LHCN-M2 (cell line): ENCODE data around the gene TUBA3D. TPM values are rescaled to one million over a fixed set of nuclear protein-coding genes. Genes with fewer than 3 reads are reported as not detected.
"Not testable (repeated sequence)": the region's sequence is repeated elsewhere in the genome, so short reads cannot be mapped to it uniquely, and the experiment has no call there.

Experiments
- DNase-seq: peaks from one replicate; pipeline ENCODE4 v3.0.0-alpha.2; 2012; ENCODE audit warnings: low read depth
- total RNA-seq: library from RNA; depleted of rRNA; stranded (reverse); fragments of >200 nt; gene quantifications from 2 replicates; pipeline ENCODE4 v1.2.3, GENCODE V29; 2014

The TUBA3D gene
- total RNA-seq, 1 experiment from 2014 or later, result 2.0 TPM

- DNase-seq, result not testable (repeated sequence)
Observed at GRCh38 chr2:131483981-131484820, 8.3 kb downstream of the TUBA3D start.

- not testable (repeated sequence) for DNase-seq
Observed at GRCh38 chr2:131484906-131485460, 9.1 kb downstream of the TUBA3D start.

- DNase-seq, result not testable (repeated sequence)
Observed at GRCh38 chr2:131486201-131486902, 10.4 kb downstream of the TUBA3D start.

GRCh38 chr2:131488306-131489205, 12.6 kb downstream of the TUBA3D start:
- DNase-seq, result no peak

- DNase-seq, result not testable (repeated sequence)
Observed at GRCh38 chr2:131490616-131491468, 14.9 kb downstream of the TUBA3D start.

GRCh38 chr2:131491469-131491836, 15.5 kb downstream of the TUBA3D start:
- not testable (repeated sequence) for DNase-seq

GRCh38 chr2:131492015-131492417, 16.1 kb downstream of the TUBA3D start, which contains the start of gene MZT2A:
Gene MZT2A (minus strand): TSS chr2:131492397. CDS start chr2:131492376, 21 bp downstream.
- peak; percentile 6 for DNase-seq

- peak; percentile 87 for DNase-seq
Observed at GRCh38 chr2:131492418-131493198, 16.7 kb downstream of the TUBA3D start.

- peak; percentile 13 for DNase-seq
Observed at GRCh38 chr2:131493199-131493968, 17.5 kb downstream of the TUBA3D start.

GRCh38 chr2:131495506-131495905, 19.6 kb downstream of the TUBA3D start:
- not testable (repeated sequence) for DNase-seq

- peak; percentile 56 for DNase-seq
Observed at GRCh38 chr2:131498321-131498973, 22.5 kb downstream of the TUBA3D start.

- not testable (repeated sequence) for DNase-seq
Observed at GRCh38 chr2:131503587-131503986, 27.7 kb downstream of the TUBA3D start.

- DNase-seq, result not testable (repeated sequence)
Observed at GRCh38 chr2:131504082-131504750, 28.3 kb downstream of the TUBA3D start.

- no peak for DNase-seq
Observed at GRCh38 chr2:131509615-131510014, 33.7 kb downstream of the TUBA3D start.

GRCh38 chr2:131511291-131511968, 35.5 kb downstream of the TUBA3D start:
- DNase-seq, result not testable (repeated sequence)

- DNase-seq, result not testable (repeated sequence)
Observed at GRCh38 chr2:131511969-131512870, 36.3 kb downstream of the TUBA3D start.
